ENCODE data around the gene PARD3.
"Not testable (repeated sequence)": the region's sequence is repeated elsewhere in the genome, so short reads cannot be mapped to it uniquely, and the experiment has no call there.

Gene PARD3

GRCh38 chr10:34438741-34439140 lies 376.4 kb downstream of the PARD3 start:
- no peak for DNase-seq

- DNase-seq = no peak
These were observed 377.2 kb downstream of the PARD3 start for GRCh38 chr10:34437906-34438305.

- DNase-seq = no peak
These were observed 380.9 kb downstream of the PARD3 start for GRCh38 chr10:34434119-34434594.

GRCh38 chr10:34433241-34434076 lies 381.6 kb downstream of the PARD3 start:
- DNase-seq = no peak

GRCh38 chr10:34432589-34432988 lies 382.5 kb downstream of the PARD3 start:
- DNase-seq = no peak

- DNase-seq = no peak
These were observed 384.4 kb downstream of the PARD3 start for GRCh38 chr10:34430685-34431084.

- DNase-seq = no peak
These were observed 386.6 kb downstream of the PARD3 start for GRCh38 chr10:34428501-34428900.

- DNase-seq = no peak
These were observed 387.2 kb downstream of the PARD3 start for GRCh38 chr10:34427911-34428216.

GRCh38 chr10:34427158-34427910 lies 387.8 kb downstream of the PARD3 start:
- DNase-seq = not testable (repeated sequence)

GRCh38 chr10:34426538-34427157 lies 388.4 kb downstream of the PARD3 start:
- not testable (repeated sequence) for DNase-seq

- DNase-seq = no peak
These were observed 389.1 kb downstream of the PARD3 start for GRCh38 chr10:34426041-34426440.

- DNase-seq = no peak
These were observed 391.1 kb downstream of the PARD3 start for GRCh38 chr10:34423673-34424625.

GRCh38 chr10:34420795-34421194 lies 394.3 kb downstream of the PARD3 start:
- DNase-seq = no peak

GRCh38 chr10:34420273-34420672 lies 394.8 kb downstream of the PARD3 start:
- DNase-seq = no peak

GRCh38 chr10:34415039-34415438 lies 400.1 kb downstream of the PARD3 start:
- DNase-seq = no peak

- DNase-seq = no peak
These were observed 401.1 kb downstream of the PARD3 start for GRCh38 chr10:34413756-34414587.

- no peak for DNase-seq
These were observed 401.9 kb downstream of the PARD3 start for GRCh38 chr10:34413214-34413613.

GRCh38 chr10:34408956-34409355 lies 406.1 kb downstream of the PARD3 start:
- DNase-seq = no peak

- DNase-seq = no peak
These were observed 406.7 kb downstream of the PARD3 start for GRCh38 chr10:34408381-34408780.

GRCh38 chr10:34407324-34407805 lies 407.7 kb downstream of the PARD3 start:
- no peak for DNase-seq
